GM12878 (cell line): ENCODE data around the gene LHFPL2. TPM values are rescaled to one million over a fixed set of nuclear protein-coding genes. Genes with fewer than 3 reads are reported as not detected.

Experiments
- ATAC-seq: fragments of 200-7000 bp; cut with Tn5 transposase; 3 replicates; pipeline ENCODE4 v1.9.1; 2020; ENCODE audit warnings: mild to moderate bottlenecking, moderate library complexity
- BruUV-seq: library from RNA; stranded (reverse); fragments of 400-500 nt; replicated peaks from 2 replicates; lab custom pipeline; 2021; lab: Mats Ljungman, UMichigan
- CTCF ChIA-PET: fragments of 300-600 bp; sonication (Branson Sonifier 250); formaldehyde crosslinking; extraction: SDS; loops from one replicate; lab custom pipeline; 2021; ENCODE audit warnings: inconsistent platforms; lab: Yijun Ruan, JAX
- POLR2A ChIA-PET: fragments of 350-600 bp; formaldehyde crosslinking; extraction: SDS; loops from one replicate; lab custom pipeline; 2021; ENCODE audit warnings: inconsistent platforms; lab: Charles Lee
- RAD21 ChIA-PET: fragments of 300-600 bp; sonication (Branson Sonifier 250); formaldehyde crosslinking; loops from one replicate; lab custom pipeline; 2023; ENCODE audit warnings: antibody characterized with exemption; ENCODE audit not compliant: unreplicated experiment; lab: Charles Lee
- SMC1A ChIA-PET: fragments of 300-600 bp; sonication (Branson Sonifier 250); formaldehyde crosslinking; loops from one replicate; lab custom pipeline; 2023; ENCODE audit not compliant: unreplicated experiment, uncharacterized antibody; lab: Charles Lee
- DNase-seq: peaks from one replicate; pipeline ENCODE4 v3.0.0-alpha.2; 2011; ENCODE audit warnings: low read depth, low spot score
- FAIRE-seq: peaks from 3 replicates; lab custom pipeline; 2011; peaks lifted over from hg19 to GRCh38; lab: Jason Lieb, UNC
- H2AFZ ChIP-seq: 2 replicates; pipeline ENCODE4 v1.6.0; 2011; ENCODE audit warnings: low read depth, low read length, control low read depth; ENCODE audit not compliant: control insufficient read depth
- H3K27ac ChIP-seq: 2 replicates; pipeline ENCODE4 v1.5.1; 2011; ENCODE audit warnings: control low read depth; ENCODE audit not compliant: control insufficient read depth, insufficient read depth
- H3K27me3 ChIP-seq, 2 experiments: replicated peaks in 1 of 2; 2 replicates each; pipeline versions ENCODE4 v1.6.0 to v1.6.1; 2011; ENCODE audit warnings: low read length in 1 of 2; ENCODE audit not compliant: control insufficient read depth in 2 of 2, insufficient read depth in 2 of 2
- H3K36me3 ChIP-seq, 2 experiments: 2 replicates each; pipeline ENCODE4 v1.5.1; 2011; ENCODE audit warnings: low read length in 1 of 2; ENCODE audit not compliant: control insufficient read depth in 2 of 2, insufficient read depth in 2 of 2
- H3K4me1 ChIP-seq: 2 replicates; pipeline ENCODE4 v1.6.1; 2011; ENCODE audit warnings: mild to moderate bottlenecking, low read length, moderate library complexity, mixed read lengths; ENCODE audit not compliant: control insufficient read depth, insufficient read depth
- H3K4me2 ChIP-seq: 2 replicates; pipeline ENCODE4 v1.6.0; 2011; ENCODE audit warnings: control low read depth; ENCODE audit not compliant: control insufficient read depth, insufficient read depth
- H3K4me3 ChIP-seq: fragments of 200-600 bp; sonication (generic); 2 replicates; pipeline ENCODE4 v1.5.1; 2016
- H3K79me2 ChIP-seq: 2 replicates; pipeline ENCODE4 v1.6.0; 2011; ENCODE audit warnings: low read length; ENCODE audit not compliant: control insufficient read depth, insufficient read depth
- H3K9ac ChIP-seq: 2 replicates; pipeline ENCODE4 v1.8.0; 2011; ENCODE audit warnings: low read length, control low read depth, mixed read lengths; ENCODE audit not compliant: control insufficient read depth, insufficient read depth
- H3K9me3 ChIP-seq: replicated peaks from 3 replicates; pipeline ENCODE4 v1.5.1; 2011; ENCODE audit warnings: mild to moderate bottlenecking, low read length; ENCODE audit not compliant: control insufficient read depth, insufficient read depth
- H4K20me1 ChIP-seq: 2 replicates; pipeline ENCODE4 v1.6.0; 2011; ENCODE audit not compliant: control insufficient read depth, insufficient read depth
- ZBTB33 ChIP-seq: fragments of 450-650 bp; IDR thresholded peaks from 2 replicates; pipeline ENCODE4 v1.6.1; 2017; ENCODE audit warnings: mild to moderate bottlenecking
- ZNF207 ChIP-seq: fragments of 450-650 bp; IDR thresholded peaks from 2 replicates; pipeline ENCODE4 v1.6.1; 2014; ENCODE audit warnings: antibody characterized with exemption, mild to moderate bottlenecking, borderline replicate concordance
- ZNF274 ChIP-seq: IDR thresholded peaks from one replicate; pipeline ENCODE4 v1.8.0; 2011; ENCODE audit not compliant: insufficient read length, insufficient read depth
- ZZZ3 ChIP-seq: IDR thresholded peaks from 2 replicates; pipeline ENCODE4 v1.6.1; 2011; ENCODE audit warnings: low read depth; ENCODE audit not compliant: control insufficient read depth, insufficient read length
- WGBS: methylation state at CpG from one replicate; pipeline ENCODE4 v1.1.6; 2016; ENCODE audit warnings: low lambda C conversion rate; ENCODE audit not compliant: insufficient replicate concordance, insufficient coverage; ENCODE audit errors: missing lambda C conversion rate; 5-methylcytosine and 5-hydroxymethylcytosine counted together
- in situ Hi-C: fragments of 300-500 bp; cut with MboI; formaldehyde crosslinking; loops from 9 replicates; pipeline ENCODE4 v1.14.3; 2018; ENCODE audit warnings: mixed read lengths
- intact Hi-C: fragments of 100-400 bp; cut with micrococcal nuclease; formaldehyde crosslinking; loops from one replicate; pipeline ENCODE4 v1.14.2; 2022; ENCODE audit not compliant: unreplicated experiment
- polyA plus RNA-seq, 11 experiments: library from polyadenylated mRNA; depleted of rRNA in 4 of 11; unstranded in 6 of 11; stranded (reverse) in 5 of 11; fragments of >200 nt; fragmentation: Nextera tagmentation in 4 of 11; fragmentation: Illumina TruSeq in 1 of 11; extraction: Ambion mirVana in 4 of 11; extraction: Trizol in 1 of 11; gene quantifications; 1 replicate in 1 of 11; 2 replicates in 10 of 11; pipeline versions ENCODE4 v1.2.1 to v1.2.3, GENCODE V29; 2011 to 2016; ENCODE audit warnings: inconsistent platforms in 2 of 11, missing spikeins in 2 of 11, low read depth in 1 of 11
- total RNA-seq, 4 experiments: library from RNA; depleted of rRNA in 3 of 4; stranded (reverse); fragments of >200 nt in 3 of 4; fragmentation: Illumina TruSeq in 1 of 4; extraction: Trizol in 1 of 4; gene quantifications; 2 replicates each; pipeline versions ENCODE4 v1.2.1 to v1.2.3, GENCODE V29; 2013 to 2021
- TF ChIP-seq, protein P1 (sequence below): fragments of 450-650 bp; IDR thresholded peaks from 2 replicates; pipeline ENCODE4 v1.6.1; 2017; ENCODE audit warnings: mild to moderate bottlenecking, low read depth, inconsistent platforms; ENCODE audit not compliant: poor library complexity, severe bottlenecking

LHFPL2 gene
- total and polyA plus RNA-seq, 10 of the 15 experiments (the other 5 are each of a cell fraction or from before 2014, with no cell fraction given), result 4.1 to 21.8 (median 12.5) TPM

DNA sequence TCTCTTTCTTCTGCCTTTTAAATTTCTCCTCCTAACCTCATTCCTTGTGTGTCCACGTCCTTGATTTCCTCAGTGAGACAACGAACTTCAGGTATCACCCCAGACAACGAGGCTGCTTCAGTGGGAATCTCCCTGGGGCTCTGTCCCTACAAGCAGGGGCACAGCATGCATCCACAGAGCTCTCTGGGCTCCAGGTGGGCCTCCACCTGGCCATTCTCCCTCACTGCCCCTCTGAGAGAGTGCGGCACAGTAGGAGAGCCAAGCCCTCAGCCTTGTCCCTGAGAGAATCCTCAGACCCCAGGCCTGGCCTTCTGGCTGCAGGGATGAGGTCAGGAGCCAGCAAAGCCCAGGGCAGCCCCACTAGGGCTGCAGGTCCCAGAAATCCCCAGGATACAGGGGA lies 105.3 kb downstream of the LHFPL2 start:
- DNase-seq (no peak), FAIRE-seq (no peak), ATAC-seq (no peak)
- intact Hi-C loops, result loop anchor here (10.0 kb wide), 1 partner anchor 212 kb away; no protein-coding TSS in a partner anchor
- no peaks in the 10 kb centered on the region for H4K20me1 ChIP-seq
- no peaks in the 10 kb centered on the region for H3K79me2 ChIP-seq
- peaks cover 43% of the 10 kb centered on the region for H3K4me1 ChIP-seq
- TF ChIP-seq ZZZ3 (no peak), ZNF207 (no peak), ZNF274 (no peak), ZBTB33 (no peak)
- TF ChIP-seq, protein P1, sequence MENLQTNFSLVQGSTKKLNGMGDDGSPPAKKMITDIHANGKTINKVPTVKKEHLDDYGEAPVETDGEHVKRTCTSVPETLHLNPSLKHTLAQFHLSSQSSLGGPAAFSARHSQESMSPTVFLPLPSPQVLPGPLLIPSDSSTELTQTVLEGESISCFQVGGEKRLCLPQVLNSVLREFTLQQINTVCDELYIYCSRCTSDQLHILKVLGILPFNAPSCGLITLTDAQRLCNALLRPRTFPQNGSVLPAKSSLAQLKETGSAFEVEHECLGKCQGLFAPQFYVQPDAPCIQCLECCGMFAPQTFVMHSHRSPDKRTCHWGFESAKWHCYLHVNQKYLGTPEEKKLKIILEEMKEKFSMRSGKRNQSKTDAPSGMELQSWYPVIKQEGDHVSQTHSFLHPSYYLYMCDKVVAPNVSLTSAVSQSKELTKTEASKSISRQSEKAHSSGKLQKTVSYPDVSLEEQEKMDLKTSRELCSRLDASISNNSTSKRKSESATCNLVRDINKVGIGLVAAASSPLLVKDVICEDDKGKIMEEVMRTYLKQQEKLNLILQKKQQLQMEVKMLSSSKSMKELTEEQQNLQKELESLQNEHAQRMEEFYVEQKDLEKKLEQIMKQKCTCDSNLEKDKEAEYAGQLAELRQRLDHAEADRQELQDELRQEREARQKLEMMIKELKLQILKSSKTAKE, result no peak
- TF ChIP-seq, all 136 proteins: peak for 0
- H3K9ac ChIP-seq, result no peak overlapping the region
- H3K4me3 ChIP-seq, result no peak overlapping the region
- H3K36me3 ChIP-seq, result peaks cover 0 to 4% of the 10 kb centered on the region in 2 experiments; a peak in 1 of 4 replicates
- H3K9me3 ChIP-seq, result no peaks in the 10 kb centered on the region
- ChIA-PET CTCF (interaction anchor here (0.7 to 1.4 kb wide), 2 partner anchors 8 to 590 kb away, joined by 3 read pairs; no protein-coding TSS in a partner anchor), POLR2A (interaction anchor here (1.5 kb wide), 1 partner anchor 10 kb away, joined by 6 read pairs; no protein-coding TSS in a partner anchor), SMC1A (interaction anchor here (1.5 to 4.7 kb wide), 10 partner anchors 11 to 98 kb away, joined by 3 to 37 read pairs (median 14); no protein-coding TSS in a partner anchor), RAD21 (interaction anchor here (1.3 to 1.8 kb wide), 2 partner anchors 31 to 60 kb away, joined by 3 to 7 read pairs; no protein-coding TSS in a partner anchor)
- no TSS peak for BruUV-seq
- H3K27ac ChIP-seq, result no peak overlapping the region
- in situ Hi-C loops, result no loop called here
- 86% methylated on average over 4 of the region's 4 CpGs for WGBS
- no peak overlapping the region for H3K4me2 ChIP-seq
- H2AFZ ChIP-seq, result no peak overlapping the region
- no peaks in the 10 kb centered on the region for H3K27me3 ChIP-seq
